ENCODE results near the gene SPIB.
A peak's percentile ranks its signal among the peaks of the same experiment; 100 is the strongest.
"Not testable (repeated sequence)": the region's sequence is repeated elsewhere in the genome, so short reads cannot be mapped to it uniquely, and the experiment has no call there.

SPIB gene

GRCh38 chr19:50390952-50391351 lies 27.8 kb upstream of the SPIB start:
- DNase-seq (ENCODE audit: low read depth, low spot score): not testable (repeated sequence)

- DNase-seq (ENCODE audit: low read depth, low spot score): no peak
Observed at GRCh38 chr19:50392759-50393158, 26.0 kb upstream of the SPIB start.

GRCh38 chr19:50393589-50393988 lies 25.1 kb upstream of the SPIB start:
- DNase-seq (ENCODE audit: low read depth, low spot score): no peak

GRCh38 chr19:50394017-50394416 lies 24.7 kb upstream of the SPIB start:
- DNase-seq (ENCODE audit: low read depth, low spot score): no peak

- DNase-seq (ENCODE audit: low read depth, low spot score): no peak
Observed at GRCh38 chr19:50398675-50399367, 19.9 kb upstream of the SPIB start.

GRCh38 chr19:50399368-50399745 lies 19.4 kb upstream of the SPIB start:
- DNase-seq (ENCODE audit: low read depth, low spot score): no peak

GRCh38 chr19:50401605-50402450 lies 16.9 kb upstream of the SPIB start:
- DNase-seq (ENCODE audit: low read depth, low spot score): no peak

GRCh38 chr19:50402544-50403301 lies 16.0 kb upstream of the SPIB start:
- DNase-seq (ENCODE audit: low read depth, low spot score): no peak

- DNase-seq (ENCODE audit: low read depth, low spot score): no peak
Observed at GRCh38 chr19:50406156-50406820, 12.4 kb upstream of the SPIB start.

GRCh38 chr19:50406829-50407228 lies 11.9 kb upstream of the SPIB start:
- no peak for DNase-seq (ENCODE audit: low read depth, low spot score)

- DNase-seq (ENCODE audit: low read depth, low spot score): no peak
Observed at GRCh38 chr19:50409347-50409746, 9.4 kb upstream of the SPIB start.

GRCh38 chr19:50410109-50410508 lies 8.6 kb upstream of the SPIB start:
- no peak for DNase-seq (ENCODE audit: low read depth, low spot score)

GRCh38 chr19:50412419-50412818 lies 6.3 kb upstream of the SPIB start:
- no peak for DNase-seq (ENCODE audit: low read depth, low spot score)

GRCh38 chr19:50413096-50413495 lies 5.6 kb upstream of the SPIB start:
- no peak for DNase-seq (ENCODE audit: low read depth, low spot score)

GRCh38 chr19:50413531-50413930 lies 5.2 kb upstream of the SPIB start:
- DNase-seq (ENCODE audit: low read depth, low spot score): no peak

GRCh38 chr19:50414864-50415660 lies 3.7 kb upstream of the SPIB start:
- DNase-seq (ENCODE audit: low read depth, low spot score): peak; percentile 89

- DNase-seq (ENCODE audit: low read depth, low spot score): no peak
Observed at GRCh38 chr19:50415661-50416033, 3.1 kb upstream of the SPIB start.

- DNase-seq (ENCODE audit: low read depth, low spot score): no peak
Observed at GRCh38 chr19:50416034-50416977, 2.4 kb upstream of the SPIB start.

GRCh38 chr19:50417111-50418081 lies 1.3 kb upstream of the SPIB start:
- no peak for DNase-seq (ENCODE audit: low read depth, low spot score)
